ENCODE results near the gene CLASP2. TPM values are rescaled to one million over a fixed set of nuclear protein-coding genes. Genes with fewer than 3 reads are reported as not detected.

CLASP2 gene
- polyA plus RNA-seq, 1 donor (not counting 4 experiments of a cell fraction or from before 2014, with no cell fraction given): 49.5 TPM

DNA sequence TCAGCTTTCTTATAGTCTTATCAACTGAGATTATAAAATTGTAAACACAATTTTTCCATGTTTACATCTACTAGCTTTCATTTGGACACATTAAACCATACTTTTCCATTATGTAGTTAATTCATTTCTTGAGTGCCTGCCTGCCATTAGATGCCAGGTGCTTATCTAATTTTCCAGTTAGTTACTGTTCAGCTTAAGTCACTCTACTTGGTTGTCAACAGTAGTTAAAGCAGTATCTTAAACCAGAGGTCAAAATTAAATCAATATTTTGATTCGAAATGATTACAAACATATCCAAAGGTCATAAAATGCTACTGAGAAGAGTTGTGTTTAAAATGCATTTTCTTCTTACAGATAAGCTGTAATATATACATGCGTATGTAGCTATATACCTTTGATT lies 221.6 kb downstream of the CLASP2 start:
- DNase-seq (ENCODE audit: low read depth, low spot score): no peak

GRCh38 chr3:33491721-33492120 lies 226.3 kb downstream of the CLASP2 start:
- Histone ChIP-seq H3K9me3 (ENCODE audit: control insufficient read depth, low read depth, low read length) (no peaks in the 10 kb centered on the region), H3K9me1 (ENCODE audit: control insufficient read depth, extremely low read depth, insufficient read depth, low read length) (no peaks in the 10 kb centered on the region), H4K20me1 (ENCODE audit: control insufficient read depth, extremely low read depth, insufficient read depth, low read length) (no peaks in the 10 kb centered on the region), H3K79me2 (ENCODE audit: control insufficient read depth, insufficient read depth, low read length) (no peaks in the 10 kb centered on the region), H3K4me3 (ENCODE audit: control insufficient read depth in 2 of 3, extremely low read depth in 1 of 3, insufficient read depth in 2 of 3, low read depth in 1 of 3, low read length in 3 of 3) (no peak overlapping the region), H3K36me3 (ENCODE audit: control insufficient read depth in 2 of 2, extremely low read depth in 1 of 2, insufficient read depth in 2 of 2, low read length in 2 of 2) (no peaks in the 10 kb centered on the region), H3K4me1 (ENCODE audit: control insufficient read depth, extremely low read depth, insufficient read depth, low read length) (no peaks in the 10 kb centered on the region), H3K27me3 (ENCODE audit: control insufficient read depth, extremely low read depth, insufficient read depth, low read length) (no peaks in the 10 kb centered on the region), H2AFZ (ENCODE audit: control insufficient read depth, low read length) (no peak overlapping the region), H3K4me2 (ENCODE audit: control insufficient read depth, extremely low read depth, insufficient read depth, low read depth, low read length) (no peak overlapping the region), H3K9ac (ENCODE audit: control insufficient read depth, extremely low read depth, insufficient read depth, low read length) (no peak overlapping the region), H3K27ac (ENCODE audit: control insufficient read depth, insufficient read depth, low read length) (no peak overlapping the region)
- TF ChIP-seq EZH2 (IDR thresholded peaks at IDR 0.05; ENCODE audit: low read length) (no peak), CTCF (optimal IDR thresholded peaks at IDR 0.05 in 1 of 3, IDR thresholded peaks at IDR 0.05 in 1 of 3, conservative IDR thresholded peaks at IDR 0.05 in 1 of 3; ENCODE audit: extremely low read depth in 1 of 3, insufficient read depth in 2 of 3, low read length in 3 of 3) (no peak)
- dilution Hi-C loops (cut with MboI; ENCODE audit: extremely low pct_ligation_motif_present, low sequenced_read_pairs): no loop called here
- FAIRE-seq (no peak), DNase-seq (ENCODE audit: low read depth, low spot score) (no peak)

More for the DNA sequence above, 221.6 kb downstream of the CLASP2 start:
- H3K4me1 ChIP-seq (ENCODE audit: control insufficient read depth, extremely low read depth, insufficient read depth, low read length): no peaks in the 10 kb centered on the region
- H3K9ac ChIP-seq (ENCODE audit: control insufficient read depth, extremely low read depth, insufficient read depth, low read length): no peak overlapping the region
- H3K36me3 ChIP-seq (ENCODE audit: control insufficient read depth in 2 of 2, extremely low read depth in 1 of 2, insufficient read depth in 2 of 2, low read length in 2 of 2): peaks cover 1 to 4% of the 10 kb centered on the region in 2 experiments
- no peak for FAIRE-seq
- H3K27me3 ChIP-seq (ENCODE audit: control insufficient read depth, extremely low read depth, insufficient read depth, low read length): no peaks in the 10 kb centered on the region
- no peak overlapping the region for H3K27ac ChIP-seq (ENCODE audit: control insufficient read depth, insufficient read depth, low read length)
- no peaks in the 10 kb centered on the region for H3K9me1 ChIP-seq (ENCODE audit: control insufficient read depth, extremely low read depth, insufficient read depth, low read length)
- H3K9me3 ChIP-seq (ENCODE audit: control insufficient read depth, low read depth, low read length): no peaks in the 10 kb centered on the region
- dilution Hi-C loops (cut with MboI; ENCODE audit: extremely low pct_ligation_motif_present, low sequenced_read_pairs): no loop called here
- no peaks in the 10 kb centered on the region for H4K20me1 ChIP-seq (ENCODE audit: control insufficient read depth, extremely low read depth, insufficient read depth, low read length)
- H2AFZ ChIP-seq (ENCODE audit: control insufficient read depth, low read length): no peak overlapping the region
- H3K4me2 ChIP-seq (ENCODE audit: control insufficient read depth, extremely low read depth, insufficient read depth, low read depth, low read length): no peak overlapping the region
- no peak for TF ChIP-seq EZH2 (IDR thresholded peaks at IDR 0.05; ENCODE audit: low read length)
- TF ChIP-seq CTCF (optimal IDR thresholded peaks at IDR 0.05 in 1 of 3, IDR thresholded peaks at IDR 0.05 in 1 of 3, conservative IDR thresholded peaks at IDR 0.05 in 1 of 3; ENCODE audit: extremely low read depth in 1 of 3, insufficient read depth in 2 of 3, low read length in 3 of 3): no peak
- no peaks in the 10 kb centered on the region for H3K79me2 ChIP-seq (ENCODE audit: control insufficient read depth, insufficient read depth, low read length)
- no peak overlapping the region for H3K4me3 ChIP-seq (ENCODE audit: control insufficient read depth in 2 of 3, extremely low read depth in 1 of 3, insufficient read depth in 2 of 3, low read depth in 1 of 3, low read length in 3 of 3)

Data from keratinocyte (primary cell).